NCI-H2107 treated with DMSO at 0.1 percent for 48 hours (cell line): Measurements from ENCODE around the gene CYP27B1.
A peak's percentile ranks its signal among the peaks of the same experiment; 100 is the strongest.

Source experiments
- DNase-seq: peaks from one replicate; lab custom pipeline; 2025; ENCODE audit not compliant: unreplicated experiment; lab: John Stamatoyannopoulos, UW

CYP27B1 gene

GRCh38 chr12:57751788-57752667 is 14.8 kb downstream of the CYP27B1 start, which contains the start of gene CDK4:
Gene CDK4 (minus strand): TSS chr12:57752310. CDS start chr12:57751717, 593 bp downstream.
- DNase-seq = peak; percentile 98

- DNase-seq = no peak
These were observed 15.5 kb downstream of the CYP27B1 start for GRCh38 chr12:57751432-57751787.

GRCh38 chr12:57750561-57751431 is 16.1 kb downstream of the CYP27B1 start:
- no peak for DNase-seq

GRCh38 chr12:57749061-57749460 is 17.8 kb downstream of the CYP27B1 start:
- DNase-seq = no peak

GRCh38 chr12:57746025-57746424 is 20.9 kb downstream of the CYP27B1 start:
- DNase-seq = no peak

GRCh38 chr12:57745485-57745881 is 21.4 kb downstream of the CYP27B1 start:
- no peak for DNase-seq

- peak; percentile 99 for DNase-seq
These were observed 21.9 kb downstream of the CYP27B1 start, which contains the start of gene TSPAN31 for GRCh38 chr12:57744777-57745484. Gene TSPAN31 (plus strand): TSS chr12:57745039. CDS start chr12:57745155, 116 bp downstream.

GRCh38 chr12:57744194-57744776 is 22.6 kb downstream of the CYP27B1 start:
- DNase-seq = no peak

- DNase-seq = no peak
These were observed 23.1 kb downstream of the CYP27B1 start for GRCh38 chr12:57743769-57744168.

GRCh38 chr12:57741844-57742738 is 24.8 kb downstream of the CYP27B1 start:
- no peak for DNase-seq

GRCh38 chr12:57741413-57741789 is 25.5 kb downstream of the CYP27B1 start:
- no peak for DNase-seq

GRCh38 chr12:57740656-57741412 is 26.0 kb downstream of the CYP27B1 start:
- no peak for DNase-seq

GRCh38 chr12:57739914-57740538 is 26.9 kb downstream of the CYP27B1 start:
- DNase-seq = no peak

GRCh38 chr12:57739387-57739786 is 27.5 kb downstream of the CYP27B1 start:
- no peak for DNase-seq

GRCh38 chr12:57738661-57739237 is 28.1 kb downstream of the CYP27B1 start, which contains the start of gene AGAP2:
Gene AGAP2 (minus strand): TSS chr12:57738742. CDS start chr12:57738246, 496 bp downstream.
- DNase-seq = no peak

- DNase-seq = no peak
These were observed 29.1 kb downstream of the CYP27B1 start for GRCh38 chr12:57737467-57738460.
